Activated CD8-positive, alpha-beta memory T cell treated with anti-CD3 and anti-CD28 coated beads, Interleukin-2, amount 50 U/mL, for 4 hours (primary cell): ENCODE measurements around the gene SLC24A4.

Experiments
- DNase-seq: peaks from one replicate; pipeline ENCODE4 v3.0.0-alpha.2; 2020

The SLC24A4 gene

DNA sequence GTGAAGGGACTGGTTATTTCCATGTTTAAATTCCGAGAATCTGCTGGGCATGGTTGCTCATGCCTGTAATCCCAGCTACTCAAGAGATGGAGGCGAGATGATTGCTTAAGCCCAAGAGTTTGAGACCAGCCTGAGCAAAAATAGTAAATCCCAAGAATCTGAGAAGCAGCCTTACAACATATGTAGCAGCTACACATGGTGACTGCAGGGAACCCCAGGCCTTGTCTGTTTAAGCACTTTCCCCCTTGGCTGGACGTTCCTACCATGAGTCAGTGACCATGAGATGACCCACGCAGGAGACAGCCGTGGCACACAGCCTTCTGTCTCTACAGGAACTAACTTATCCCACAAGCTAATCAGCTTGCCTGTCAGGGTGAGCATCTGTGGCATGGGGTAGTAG, 5.5 kb upstream of the SLC24A4 start:
- DNase-seq = no peak

DNA sequence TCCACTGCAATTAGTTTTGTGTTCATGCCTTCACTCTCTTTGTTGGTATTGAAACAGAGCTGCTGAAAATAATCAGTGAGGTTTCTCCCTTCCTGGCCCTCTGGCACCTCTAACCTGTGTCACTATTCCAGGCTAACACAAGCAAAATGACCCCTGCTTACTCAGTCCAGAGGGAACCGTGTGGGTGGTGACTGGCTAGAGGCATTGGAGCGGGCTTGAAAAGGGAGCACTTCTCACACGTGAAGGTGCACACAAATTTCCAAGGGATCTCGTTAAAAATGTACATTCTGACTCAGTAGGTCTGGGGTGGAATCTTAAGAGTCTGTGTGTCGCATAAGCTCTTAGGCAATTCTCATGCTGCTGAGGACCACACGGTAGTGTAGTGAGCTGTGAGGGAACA, 1.3 kb upstream of the SLC24A4 start:
- no peak for DNase-seq

DNA sequence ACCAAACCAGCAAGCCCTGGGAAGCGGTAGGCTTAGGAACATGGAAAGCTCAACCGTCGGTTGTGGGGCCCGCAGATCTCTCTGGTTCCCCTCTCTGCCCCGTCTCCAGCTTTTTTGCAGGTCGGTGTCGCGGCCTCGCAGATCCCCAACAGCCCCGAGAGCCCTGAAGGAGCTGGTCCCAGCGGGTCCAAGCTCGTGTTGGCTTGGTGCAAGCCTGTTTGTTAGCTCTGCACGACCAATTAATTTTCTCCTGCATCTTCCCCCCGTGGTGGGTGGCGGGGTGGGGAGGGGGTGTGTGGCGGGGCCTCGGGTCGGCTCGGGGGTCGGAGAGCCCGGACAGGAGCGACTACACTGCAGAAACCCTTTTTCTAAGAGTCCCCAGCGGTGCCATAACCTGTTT, 449 bp upstream of the SLC24A4 start:
- no peak for DNase-seq

DNA sequence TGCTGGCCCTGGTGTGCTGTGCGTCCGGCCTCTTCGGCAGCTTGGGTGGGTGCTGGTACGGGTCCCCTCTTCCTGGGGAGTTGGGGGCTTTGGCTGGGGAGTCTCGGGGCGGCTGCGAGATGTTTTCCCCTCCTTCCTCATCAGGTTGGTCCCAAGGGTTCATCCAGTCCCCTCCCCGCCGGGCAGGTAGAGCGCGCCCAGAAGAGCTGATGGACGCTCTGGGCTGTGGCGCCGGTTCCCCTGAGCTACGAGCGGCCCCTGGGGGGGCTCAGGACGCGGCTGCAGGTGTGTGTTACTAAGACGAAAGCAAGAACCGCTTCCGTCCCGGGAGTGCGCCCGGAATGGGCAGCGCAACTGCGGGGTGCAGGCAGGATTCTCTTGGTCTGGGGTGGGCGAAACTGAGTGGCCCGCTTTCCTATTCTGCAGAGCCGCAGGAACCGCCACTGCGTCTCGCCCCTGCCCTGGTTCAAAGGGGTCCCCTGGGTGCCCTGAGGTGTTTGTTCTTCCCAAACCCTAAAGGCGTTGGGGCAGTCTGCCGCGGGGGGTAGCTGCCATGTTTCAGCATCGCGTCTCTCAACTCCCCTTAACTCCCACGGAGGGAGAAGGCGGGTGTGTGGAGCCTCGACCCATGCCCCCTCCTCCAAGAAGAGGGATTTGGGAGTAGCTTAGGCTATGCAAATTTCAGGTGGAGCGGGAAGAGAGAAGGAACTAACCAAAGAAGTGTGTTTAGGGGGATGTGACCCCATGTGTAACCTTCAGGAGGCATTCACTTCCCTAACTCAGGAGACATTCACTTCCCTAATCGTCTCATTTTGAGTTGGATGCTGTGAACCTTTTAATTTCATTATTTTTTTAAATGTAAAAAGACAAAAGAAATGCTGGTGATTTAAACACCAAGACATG, 1.2 kb downstream of the SLC24A4 start:
- no peak for DNase-seq

DNA sequence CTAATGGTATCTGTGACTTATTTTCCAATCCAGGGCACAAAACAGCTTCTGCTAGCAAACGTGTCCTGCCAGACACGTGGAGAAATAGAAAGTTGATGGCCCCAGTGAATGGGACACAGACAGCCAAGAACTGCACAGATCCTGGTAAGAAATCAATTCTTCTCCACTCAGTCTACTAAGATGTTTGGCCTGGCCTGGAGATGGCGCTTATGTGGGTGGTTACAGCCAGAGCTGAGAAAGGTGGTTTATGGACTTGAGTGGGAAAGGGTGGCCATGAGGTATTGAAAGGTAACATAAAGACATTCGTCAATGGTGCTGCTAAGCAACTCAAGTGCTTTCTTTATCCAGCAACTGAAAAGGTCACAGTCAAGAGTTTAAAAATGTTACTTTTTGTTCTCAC, 2.9 kb downstream of the SLC24A4 start:
- no peak for DNase-seq

DNA sequence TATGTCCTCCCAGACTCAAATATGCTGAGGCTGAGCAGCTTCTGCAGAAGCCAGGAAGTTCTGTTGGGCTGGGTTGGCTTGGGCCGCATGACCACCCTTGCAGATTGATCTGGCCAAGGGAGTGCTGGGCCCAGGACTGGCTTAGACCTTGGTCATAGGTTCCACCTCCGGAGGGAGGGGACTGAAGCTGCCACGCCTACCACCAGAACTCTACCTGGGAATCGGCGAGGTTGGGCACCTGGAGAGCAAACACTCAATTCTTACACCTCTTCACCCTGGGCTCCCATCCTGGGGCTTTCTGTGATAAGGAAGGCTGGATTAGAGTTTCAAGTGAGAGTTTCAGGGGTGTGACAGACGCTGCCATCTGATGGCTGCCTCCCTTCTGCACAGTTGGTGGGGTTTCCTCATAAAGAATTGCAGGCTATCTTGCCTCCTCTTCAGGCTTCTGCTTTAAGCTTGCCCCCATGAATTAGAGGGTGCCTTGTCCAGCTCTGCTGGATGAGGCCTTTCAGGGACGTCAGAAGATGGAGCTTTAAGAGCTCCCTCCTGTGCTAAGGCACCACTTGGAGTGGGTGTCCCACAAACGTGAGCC, 5.8 kb downstream of the SLC24A4 start:
- DNase-seq = no peak

DNA sequence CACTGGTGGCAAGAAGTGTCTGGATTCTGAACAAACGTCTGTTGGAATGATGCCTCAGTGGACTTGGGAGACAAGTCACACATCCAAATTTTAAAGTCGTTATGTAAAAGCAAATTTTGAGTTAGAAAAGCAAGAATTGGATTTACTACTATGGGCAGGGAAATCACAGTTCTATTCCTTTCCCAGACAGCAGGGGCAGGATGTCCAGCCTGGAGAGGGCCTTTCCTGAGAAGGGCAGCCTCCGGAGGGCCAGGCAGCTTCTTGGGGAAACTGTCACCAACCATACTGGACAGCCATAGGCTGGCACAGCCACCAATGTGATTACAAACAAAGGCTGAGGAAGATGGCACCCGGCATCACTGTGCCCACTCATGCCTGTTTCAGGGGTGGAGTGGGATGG, 11.1 kb downstream of the SLC24A4 start:
- DNase-seq = no peak

DNA sequence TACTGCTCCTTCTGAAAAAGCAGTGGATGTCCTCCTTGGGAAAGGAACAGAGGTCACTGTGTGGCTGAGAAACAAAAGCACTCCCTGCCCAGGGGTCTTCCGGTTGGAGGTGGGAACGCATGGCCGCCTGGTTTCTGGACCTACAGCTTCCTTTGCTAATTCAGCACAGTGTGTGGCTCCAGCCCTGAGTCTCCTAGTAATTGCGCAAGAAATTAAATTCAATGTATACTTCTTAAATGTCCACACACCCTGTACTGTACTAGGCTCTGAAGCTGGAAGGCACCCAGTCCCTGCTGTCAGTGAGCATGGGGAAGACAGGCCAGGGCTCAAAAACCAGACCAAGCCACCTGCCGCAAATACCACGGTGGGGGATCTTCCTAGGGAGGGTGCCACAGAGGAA, 13.4 kb downstream of the SLC24A4 start:
- DNase-seq = no peak

DNA sequence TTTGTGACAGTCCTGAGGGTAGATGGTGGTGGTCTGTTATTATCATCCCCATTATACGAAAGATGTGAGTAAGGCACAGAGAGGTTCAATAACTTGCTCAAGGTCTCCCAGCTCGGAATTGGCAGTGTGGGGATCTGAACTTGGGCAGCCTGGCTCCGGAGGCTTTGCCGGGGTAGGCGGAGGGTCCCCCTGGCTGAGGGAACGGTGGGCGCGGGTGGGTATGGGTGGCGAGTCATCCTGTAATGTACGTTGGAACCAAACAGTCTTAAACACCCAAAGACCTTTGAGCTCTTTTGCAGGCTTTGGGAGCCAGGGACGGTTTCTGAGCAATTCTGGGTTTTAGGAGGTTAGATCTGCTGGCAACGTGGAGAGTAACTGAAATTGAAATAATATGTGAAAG, 16.5 kb downstream of the SLC24A4 start:
- no peak for DNase-seq

DNA sequence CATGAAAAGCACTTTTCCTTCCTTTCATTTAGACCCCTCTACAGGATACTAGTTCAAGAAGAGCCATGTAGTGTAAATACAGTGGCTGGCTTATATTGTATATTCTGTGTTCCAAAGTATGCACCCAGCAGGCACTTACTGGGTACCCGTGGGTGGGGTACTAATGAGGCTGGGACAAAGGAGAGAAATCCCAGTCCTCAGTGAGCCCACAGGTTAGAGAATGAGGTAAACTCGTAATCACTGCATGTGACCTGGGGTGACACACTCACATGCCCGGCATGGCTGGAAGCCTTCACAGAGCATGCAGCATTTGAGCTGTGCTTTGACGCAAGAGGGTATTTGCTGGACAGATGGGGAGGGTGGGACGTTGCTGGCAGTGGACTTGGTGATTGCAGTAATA, 17.1 kb downstream of the SLC24A4 start:
- DNase-seq = no peak

DNA sequence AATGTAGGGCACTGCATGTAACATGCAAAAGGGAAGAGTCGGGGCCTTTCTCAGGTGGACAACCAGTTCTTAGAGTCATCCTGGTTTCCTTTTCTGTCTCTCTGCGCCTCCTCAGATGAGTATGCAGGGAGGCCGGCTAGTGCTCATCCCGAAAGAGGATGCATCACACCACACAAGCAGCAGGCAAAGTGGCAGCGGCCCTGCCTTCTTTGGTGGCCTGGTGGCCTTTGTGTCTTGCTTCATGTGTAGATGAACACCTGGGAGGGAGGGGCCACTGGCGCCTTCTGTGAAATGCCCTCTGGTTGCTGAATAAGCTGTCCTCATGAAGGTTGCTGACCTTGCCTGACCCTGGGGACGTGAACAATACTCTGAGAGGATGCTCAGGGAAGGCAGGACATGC, 18.0 kb downstream of the SLC24A4 start:
- no peak for DNase-seq

DNA sequence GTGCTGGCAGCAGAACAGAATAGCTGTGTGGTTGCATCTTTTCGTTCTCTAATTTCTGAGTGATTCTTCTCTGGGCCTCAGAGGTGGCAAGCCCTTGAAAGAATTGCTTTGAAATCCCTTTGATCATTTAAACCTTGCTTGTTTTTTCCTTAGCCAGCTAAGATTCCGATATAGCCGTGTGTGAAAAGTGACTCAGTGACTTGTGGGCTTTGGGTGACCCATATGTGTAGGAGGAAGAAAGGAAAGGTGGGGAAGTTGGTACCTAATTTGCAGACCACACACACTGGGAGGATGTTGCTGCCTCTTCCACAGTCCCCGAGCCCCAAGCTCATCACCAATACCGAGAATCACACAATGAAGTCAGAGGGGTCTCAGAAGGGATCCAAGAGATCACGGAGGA, 18.8 kb downstream of the SLC24A4 start:
- DNase-seq = peak; percentile 22

DNA sequence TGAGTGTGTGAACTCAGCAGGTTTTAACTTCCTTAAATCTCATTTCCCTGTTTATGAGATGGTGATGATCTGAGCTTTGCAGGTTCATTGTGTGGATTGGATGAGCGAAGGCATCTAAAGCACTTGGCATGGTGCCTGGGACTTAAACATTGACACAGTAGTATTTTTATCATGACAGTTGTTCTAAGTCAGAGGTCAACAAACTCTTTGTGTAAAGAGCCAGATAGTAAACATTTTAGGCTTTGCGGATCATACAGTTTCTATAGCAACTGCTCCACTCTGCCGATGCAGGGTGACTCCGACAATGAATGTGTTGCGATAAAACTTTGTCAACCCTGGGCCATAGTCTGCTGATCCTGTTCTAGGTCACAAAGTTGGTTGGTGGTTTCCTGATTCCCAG, 25.2 kb downstream of the SLC24A4 start:
- no peak for DNase-seq

DNA sequence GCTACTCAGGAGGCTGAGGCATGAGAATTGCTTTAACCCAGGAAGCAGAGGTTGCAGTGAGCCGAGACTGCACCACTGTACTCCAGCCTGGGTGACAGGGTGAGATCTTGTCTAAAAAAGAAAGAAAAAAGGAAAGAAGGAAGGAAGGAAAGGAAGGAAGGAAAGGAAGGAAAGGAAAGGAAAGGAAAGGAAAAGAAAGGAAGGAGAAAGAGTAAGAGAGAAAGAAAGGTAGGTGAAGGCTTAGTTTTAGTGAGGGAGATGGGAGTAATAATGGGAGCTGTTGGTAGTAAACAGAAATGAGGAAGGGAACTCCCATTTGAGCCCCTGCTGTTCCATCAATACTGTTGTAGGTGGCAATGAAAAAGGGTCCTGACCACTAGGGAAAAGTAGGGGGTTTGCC, 28.8 kb downstream of the SLC24A4 start:
- no peak for DNase-seq

DNA sequence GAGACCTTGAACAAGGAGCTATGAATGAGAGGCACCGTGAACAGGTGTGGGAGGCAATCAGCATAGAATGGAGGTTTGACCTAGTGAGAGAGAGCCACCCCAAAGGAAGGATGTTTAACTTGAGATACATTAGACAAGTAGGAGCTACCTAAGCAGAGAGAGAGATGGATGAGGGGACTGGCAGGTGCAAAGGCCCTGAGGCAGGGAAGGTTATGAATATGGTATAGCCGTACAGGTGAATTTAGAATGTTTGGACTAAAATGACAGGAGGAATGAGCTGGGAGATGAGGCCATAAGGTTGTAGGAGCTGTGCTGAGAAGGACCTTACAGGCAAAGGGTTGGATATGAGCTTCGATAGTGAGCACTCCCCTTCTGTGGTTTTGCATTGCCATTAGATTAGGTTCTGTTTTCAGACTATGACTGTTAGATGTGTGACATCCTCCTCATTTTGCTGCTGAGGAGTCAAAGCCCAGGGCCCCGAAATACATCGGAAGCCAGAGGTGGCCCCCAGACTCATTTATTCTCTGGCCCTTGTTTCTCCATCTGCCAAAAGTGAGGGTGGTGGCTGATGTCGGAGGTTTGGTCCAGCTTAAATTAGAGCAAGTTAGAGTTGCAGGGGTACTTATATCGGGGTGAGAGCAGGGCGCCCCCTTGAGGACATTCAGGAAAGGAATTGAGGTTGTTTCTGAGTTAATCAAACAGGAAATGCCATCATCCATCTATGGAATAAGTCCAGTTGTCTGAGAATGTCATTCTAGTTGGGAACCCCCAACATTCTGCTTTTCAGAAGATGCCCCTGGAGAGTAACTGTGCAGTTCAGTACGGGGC, 29.4 kb downstream of the SLC24A4 start:
- DNase-seq = peak; percentile 25

DNA sequence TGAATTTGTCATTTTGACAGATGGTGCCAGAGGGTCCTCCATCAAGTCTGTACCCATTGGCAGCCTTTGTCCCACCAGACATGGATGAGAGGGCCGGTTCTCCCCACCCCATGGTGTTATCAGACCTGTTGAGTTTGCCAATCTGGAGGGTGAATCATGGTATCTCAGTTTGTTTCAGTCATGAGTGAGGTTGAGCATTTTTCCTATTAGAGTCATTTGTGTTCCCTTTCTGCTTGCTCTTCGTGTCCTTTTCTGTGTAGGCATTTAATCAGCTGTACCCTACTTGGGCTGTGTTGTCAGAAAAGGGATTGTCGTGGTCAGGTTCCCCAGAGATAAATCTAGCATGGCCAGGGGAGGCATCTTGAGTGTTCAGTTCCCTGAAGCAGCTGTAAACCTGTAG, 30.5 kb downstream of the SLC24A4 start:
- no peak for DNase-seq

DNA sequence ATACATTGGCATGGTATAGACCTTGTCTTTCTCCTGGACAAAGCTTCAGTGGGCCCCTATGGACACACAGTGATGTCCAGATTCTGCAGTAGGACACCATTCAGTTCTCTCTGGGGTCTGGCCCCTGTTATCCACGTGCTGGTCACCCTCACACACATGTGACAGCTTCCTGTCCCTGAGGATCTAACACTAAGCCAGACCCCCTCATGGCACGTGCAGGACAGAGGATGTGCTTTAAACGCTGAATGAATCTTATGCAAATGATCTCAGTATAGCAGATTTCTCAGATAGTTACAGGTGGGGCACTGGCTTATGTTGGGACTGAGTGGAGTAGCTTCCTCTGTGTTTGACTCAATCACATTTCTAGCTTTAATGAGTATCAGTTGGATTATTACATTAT, 33.7 kb downstream of the SLC24A4 start:
- DNase-seq = no peak

DNA sequence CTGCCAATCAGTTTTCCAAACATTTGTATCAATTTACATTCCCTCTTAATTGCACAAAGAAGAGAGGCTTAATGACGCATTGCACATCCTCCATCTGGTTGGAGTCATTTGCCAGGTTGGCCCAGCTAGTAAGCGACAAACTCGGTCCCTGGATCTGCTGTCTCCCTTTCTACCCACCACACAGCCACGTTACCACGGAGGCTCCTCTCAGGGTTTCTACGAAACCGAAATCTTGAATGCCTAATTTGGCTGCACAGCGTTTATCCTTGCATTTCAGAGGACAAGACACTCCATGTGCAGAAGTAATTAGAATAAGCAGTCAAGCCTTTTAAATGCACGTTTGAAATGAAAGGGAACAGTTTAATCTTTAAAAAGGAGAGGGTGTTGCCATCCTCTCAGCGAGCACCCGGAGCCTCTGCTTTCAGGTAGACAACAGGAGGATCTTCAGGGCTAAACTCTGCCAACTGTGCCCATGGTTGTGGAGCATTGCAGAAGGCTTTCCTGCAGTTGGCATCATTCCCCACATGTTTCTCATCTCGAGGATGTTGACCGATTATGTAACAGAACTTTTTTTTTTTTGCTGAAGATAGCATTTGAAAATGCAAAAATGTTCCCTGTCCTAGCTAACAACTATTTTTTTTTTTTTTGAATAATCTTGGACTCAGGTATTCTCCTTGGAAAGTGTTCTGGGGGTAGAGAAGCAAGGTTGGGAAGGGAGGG, 37.8 kb downstream of the SLC24A4 start:
- DNase-seq = no peak

DNA sequence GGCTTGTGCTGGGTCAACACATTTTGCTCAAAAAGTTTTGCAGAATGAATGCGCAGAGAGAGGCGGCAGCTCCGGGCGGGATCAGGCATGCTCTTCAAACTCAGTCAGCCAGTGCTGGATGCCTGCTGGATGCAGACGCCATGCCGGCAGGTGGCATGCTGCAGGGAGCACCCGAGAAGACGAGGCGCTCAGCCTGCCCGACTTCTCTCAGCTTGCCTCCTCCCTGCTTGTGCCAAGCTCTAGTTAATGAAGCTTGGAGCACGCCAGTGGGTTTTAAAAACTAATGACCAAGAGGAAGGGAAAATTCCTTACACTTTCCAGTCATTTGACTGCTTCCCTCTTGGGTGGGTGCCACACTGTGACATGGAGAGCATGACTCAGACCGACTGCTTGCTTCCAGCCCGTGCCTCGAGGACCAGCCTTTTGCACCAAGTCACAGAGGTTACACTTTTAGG, 39.8 kb downstream of the SLC24A4 start:
- DNase-seq = no peak

DNA sequence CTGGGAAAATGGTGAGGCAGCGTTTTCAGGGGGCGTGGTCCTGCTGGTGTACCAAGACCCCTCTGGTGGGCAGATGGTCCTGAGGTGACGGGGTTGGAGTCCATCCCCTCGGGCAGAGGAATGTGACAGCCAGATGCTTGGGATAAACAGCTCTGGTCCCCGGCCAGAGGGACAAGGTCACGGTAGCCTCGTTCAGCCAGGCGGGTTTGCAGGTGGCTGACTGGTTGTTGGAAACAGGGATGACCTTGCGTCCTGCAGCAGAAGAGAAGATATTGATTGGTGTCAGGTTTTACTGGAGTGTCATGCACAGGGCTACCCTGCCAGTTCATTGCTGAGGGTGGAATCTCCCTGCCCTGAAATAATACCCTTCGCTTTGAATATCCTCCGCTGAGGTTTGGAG, 43.3 kb downstream of the SLC24A4 start:
- no peak for DNase-seq

DNA sequence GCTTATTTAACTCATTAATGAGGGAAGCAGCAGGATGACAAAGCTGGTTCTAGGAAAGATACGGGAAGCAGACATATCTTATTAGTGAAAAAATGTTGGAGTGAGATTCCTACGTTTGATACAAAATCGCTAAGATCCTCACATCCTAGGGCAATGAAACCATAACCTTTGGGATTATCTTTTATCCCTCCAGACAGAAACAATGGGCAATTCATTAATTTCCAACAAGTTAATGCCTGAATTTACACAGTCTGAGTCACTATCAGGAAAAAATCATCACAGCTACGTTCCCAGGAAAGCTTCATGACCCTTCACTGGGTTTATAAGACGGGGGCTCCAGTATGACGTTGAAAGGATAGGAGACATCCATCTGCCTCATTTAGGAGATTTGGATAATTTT, 45.0 kb downstream of the SLC24A4 start:
- DNase-seq = no peak

DNA sequence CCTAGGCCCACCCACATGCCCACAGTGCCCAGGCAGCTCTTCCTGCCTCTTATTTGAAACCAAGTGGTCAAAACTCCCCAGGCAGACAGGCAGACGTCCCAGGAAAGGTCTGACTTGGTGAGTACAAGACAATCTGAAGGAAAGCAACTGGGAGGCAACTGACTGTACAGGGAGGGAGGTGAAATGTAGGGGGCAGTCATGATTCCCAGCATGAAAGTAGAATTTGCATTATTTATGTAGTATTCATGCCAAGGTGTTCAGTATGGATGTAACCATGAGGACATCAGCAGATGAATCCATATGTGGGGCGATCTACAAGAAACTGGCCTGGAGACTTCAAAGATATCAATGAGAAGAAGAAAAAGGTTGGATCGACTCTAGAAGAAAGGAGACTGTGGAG, 46.1 kb downstream of the SLC24A4 start:
- no peak for DNase-seq

DNA sequence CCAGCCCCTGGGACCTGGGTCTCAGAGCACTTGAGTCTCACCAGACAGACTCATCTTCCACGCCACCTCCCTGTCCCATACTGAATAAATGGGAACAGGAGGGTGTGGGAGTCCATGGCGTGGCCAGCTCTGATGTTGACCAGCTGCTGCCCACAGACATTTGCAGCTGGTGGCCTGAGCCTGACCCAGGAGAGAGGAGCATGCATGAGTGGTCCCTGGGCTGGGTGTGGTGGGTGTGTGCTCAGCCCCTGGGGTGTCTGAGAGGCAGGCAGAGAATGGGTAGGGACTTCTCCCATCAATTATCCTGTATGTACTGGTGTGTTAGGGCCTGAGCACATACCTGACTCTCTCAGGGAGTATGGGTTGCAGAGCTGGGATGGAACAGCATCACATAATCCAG, 49.3 kb downstream of the SLC24A4 start:
- DNase-seq = no peak
